ENCODE data around the gene PTPRD. TPM values are rescaled to one million over a fixed set of nuclear protein-coding genes. Genes with fewer than 3 reads are reported as not detected.

The PTPRD gene
- polyA plus RNA-seq, 4 donors, result 2.1 to 5.6 (median 3.9) TPM

GRCh38 chr9:9913276-9913832 is 699.4 kb downstream of the PTPRD start:
- 0 to 35% (median 0%) methylated on average over 1 of the region's 1 CpG for WGBS, 3 donors
- H3K4me3 ChIP-seq (ENCODE audit: low read depth in 1 of 3, low read length in 3 of 3), result no peak overlapping the region

GRCh38 chr9:9912459-9912858 is 700.3 kb downstream of the PTPRD start:
- DNase-seq, result peak in 1 of 2 donors; percentile 59
- no peak overlapping the region for H3K27ac ChIP-seq (ENCODE audit: low read depth in 1 of 3, low read length in 2 of 3)
- FAIRE-seq, result no peak
- H3K9me3 ChIP-seq (ENCODE audit: control insufficient read depth in 2 of 2, insufficient read depth in 1 of 2, low read depth in 1 of 2, low read length in 1 of 2), result peaks cover 0 to 10% of the 10 kb centered on the region in 2 donors
- H3K4me3 ChIP-seq (ENCODE audit: low read depth in 1 of 3, low read length in 3 of 3), result no peak overlapping the region
- WGBS, 3 donors, result 0 to 6% (median 2%) methylated on average over 2 of the region's 2 CpGs
- no peaks in the 10 kb centered on the region for H3K27me3 ChIP-seq (ENCODE audit: control insufficient read depth in 3 of 3, insufficient read depth in 3 of 3, low read length in 3 of 3)
- H3K36me3 ChIP-seq (ENCODE audit: control insufficient read depth in 3 of 3, insufficient read depth in 2 of 3, low read depth in 1 of 3, low read length in 3 of 3), result no peaks in the 10 kb centered on the region
- H3K4me1 ChIP-seq (ENCODE audit: control insufficient read depth in 3 of 3, insufficient read depth in 2 of 3, low read depth in 1 of 3, low read length in 2 of 3), result no peaks in the 10 kb centered on the region

More at GRCh38 chr9:9913276-9913832, 699.4 kb downstream of the PTPRD start:
- Histone ChIP-seq H3K27me3 (ENCODE audit: control insufficient read depth in 3 of 3, insufficient read depth in 3 of 3, low read length in 3 of 3) (no peaks in the 10 kb centered on the region), H3K9me3 (ENCODE audit: control insufficient read depth in 2 of 2, insufficient read depth in 1 of 2, low read depth in 1 of 2, low read length in 1 of 2) (peaks cover 0 to 10% of the 10 kb centered on the region in 2 donors), H3K4me1 (ENCODE audit: control insufficient read depth in 3 of 3, insufficient read depth in 2 of 3, low read depth in 1 of 3, low read length in 2 of 3) (no peaks in the 10 kb centered on the region), H3K36me3 (ENCODE audit: control insufficient read depth in 3 of 3, insufficient read depth in 2 of 3, low read depth in 1 of 3, low read length in 3 of 3) (no peaks in the 10 kb centered on the region), H3K27ac (ENCODE audit: low read depth in 1 of 3, low read length in 2 of 3) (no peak overlapping the region)
- no peak for FAIRE-seq
- DNase-seq, result peak in 1 of 2 donors; percentile 19

- Histone ChIP-seq H3K9me3 (ENCODE audit: control insufficient read depth in 2 of 2, insufficient read depth in 1 of 2, low read depth in 1 of 2, low read length in 1 of 2) (no peaks in the 10 kb centered on the region), H3K36me3 (ENCODE audit: control insufficient read depth in 3 of 3, insufficient read depth in 2 of 3, low read depth in 1 of 3, low read length in 3 of 3) (no peaks in the 10 kb centered on the region), H3K4me3 (ENCODE audit: low read depth in 1 of 3, low read length in 3 of 3) (no peak overlapping the region), H3K4me1 (ENCODE audit: control insufficient read depth in 3 of 3, insufficient read depth in 2 of 3, low read depth in 1 of 3, low read length in 2 of 3) (no peaks in the 10 kb centered on the region), H3K27ac (ENCODE audit: low read depth in 1 of 3, low read length in 2 of 3) (no peak overlapping the region), H3K27me3 (ENCODE audit: control insufficient read depth in 3 of 3, insufficient read depth in 3 of 3, low read length in 3 of 3) (no peaks in the 10 kb centered on the region)
- DNase-seq (no peak), FAIRE-seq (no peak)
- 40 to 56% (median 49%) methylated on average over 3 of the region's 3 CpGs for WGBS, 3 donors
Observed at GRCh38 chr9:9905736-9906135, 707.1 kb downstream of the PTPRD start.

- no peak overlapping the region for H3K4me3 ChIP-seq (ENCODE audit: low read depth in 1 of 3, low read length in 3 of 3)
- FAIRE-seq (no peak), DNase-seq (no peak)
- no peaks in the 10 kb centered on the region for H3K4me1 ChIP-seq (ENCODE audit: control insufficient read depth in 3 of 3, insufficient read depth in 2 of 3, low read depth in 1 of 3, low read length in 2 of 3)
- WGBS, 3 donors, result 37 to 39% (median 39%) methylated on average over 3 of the region's 3 CpGs
- no peaks in the 10 kb centered on the region for H3K36me3 ChIP-seq (ENCODE audit: control insufficient read depth in 3 of 3, insufficient read depth in 2 of 3, low read depth in 1 of 3, low read length in 3 of 3)
- no peaks in the 10 kb centered on the region for H3K9me3 ChIP-seq (ENCODE audit: control insufficient read depth in 2 of 2, insufficient read depth in 1 of 2, low read depth in 1 of 2, low read length in 1 of 2)
- H3K27ac ChIP-seq (ENCODE audit: low read depth in 1 of 3, low read length in 2 of 3), result no peak overlapping the region
- no peaks in the 10 kb centered on the region for H3K27me3 ChIP-seq (ENCODE audit: control insufficient read depth in 3 of 3, insufficient read depth in 3 of 3, low read length in 3 of 3)
Observed at GRCh38 chr9:9904041-9904440, 708.8 kb downstream of the PTPRD start.

GRCh38 chr9:9901624-9902023 is 711.2 kb downstream of the PTPRD start:
- Histone ChIP-seq H3K27me3 (ENCODE audit: control insufficient read depth in 3 of 3, insufficient read depth in 3 of 3, low read length in 3 of 3) (no peaks in the 10 kb centered on the region), H3K4me1 (ENCODE audit: control insufficient read depth in 3 of 3, insufficient read depth in 2 of 3, low read depth in 1 of 3, low read length in 2 of 3) (no peaks in the 10 kb centered on the region), H3K4me3 (ENCODE audit: low read depth in 1 of 3, low read length in 3 of 3) (no peak overlapping the region), H3K9me3 (ENCODE audit: control insufficient read depth in 2 of 2, insufficient read depth in 1 of 2, low read depth in 1 of 2, low read length in 1 of 2) (no peaks in the 10 kb centered on the region), H3K36me3 (ENCODE audit: control insufficient read depth in 3 of 3, insufficient read depth in 2 of 3, low read depth in 1 of 3, low read length in 3 of 3) (no peaks in the 10 kb centered on the region), H3K27ac (ENCODE audit: low read depth in 1 of 3, low read length in 2 of 3) (no peak overlapping the region)
- no peak for FAIRE-seq
- 52 to 59% (median 57%) methylated on average over 4 of the region's 4 CpGs for WGBS, 3 donors
- DNase-seq, result no peak

- DNase-seq (peak in 1 of 2 donors; percentile 53), FAIRE-seq (no peak)
- Histone ChIP-seq H3K27ac (ENCODE audit: low read depth in 1 of 3, low read length in 2 of 3) (no peak overlapping the region), H3K9me3 (ENCODE audit: control insufficient read depth in 2 of 2, insufficient read depth in 1 of 2, low read depth in 1 of 2, low read length in 1 of 2) (no peaks in the 10 kb centered on the region), H3K27me3 (ENCODE audit: control insufficient read depth in 3 of 3, insufficient read depth in 3 of 3, low read length in 3 of 3) (no peaks in the 10 kb centered on the region), H3K4me3 (ENCODE audit: low read depth in 1 of 3, low read length in 3 of 3) (no peak overlapping the region), H3K36me3 (ENCODE audit: control insufficient read depth in 3 of 3, insufficient read depth in 2 of 3, low read depth in 1 of 3, low read length in 3 of 3) (no peaks in the 10 kb centered on the region), H3K4me1 (ENCODE audit: control insufficient read depth in 3 of 3, insufficient read depth in 2 of 3, low read depth in 1 of 3, low read length in 2 of 3) (no peaks in the 10 kb centered on the region)
- WGBS, 3 donors, result 13 to 25% (median 23%) methylated on average over 1 of the region's 1 CpG
Observed at GRCh38 chr9:9893837-9894236, 719.0 kb downstream of the PTPRD start.

- 84 to 90% (median 89%) methylated on average over 3 of the region's 3 CpGs for WGBS, 3 donors
- H3K27ac ChIP-seq (ENCODE audit: low read depth in 1 of 3, low read length in 2 of 3), result no peak overlapping the region
- no peaks in the 10 kb centered on the region for H3K4me1 ChIP-seq (ENCODE audit: control insufficient read depth in 3 of 3, insufficient read depth in 2 of 3, low read depth in 1 of 3, low read length in 2 of 3)
- FAIRE-seq, result no peak
- no peak for DNase-seq
- H3K36me3 ChIP-seq (ENCODE audit: control insufficient read depth in 3 of 3, insufficient read depth in 2 of 3, low read depth in 1 of 3, low read length in 3 of 3), result no peaks in the 10 kb centered on the region
- no peak overlapping the region for H3K4me3 ChIP-seq (ENCODE audit: low read depth in 1 of 3, low read length in 3 of 3)
- no peaks in the 10 kb centered on the region for H3K9me3 ChIP-seq (ENCODE audit: control insufficient read depth in 2 of 2, insufficient read depth in 1 of 2, low read depth in 1 of 2, low read length in 1 of 2)
- no peaks in the 10 kb centered on the region for H3K27me3 ChIP-seq (ENCODE audit: control insufficient read depth in 3 of 3, insufficient read depth in 3 of 3, low read length in 3 of 3)
Observed at GRCh38 chr9:9892217-9892616, 720.6 kb downstream of the PTPRD start.

- no peaks in the 10 kb centered on the region for H3K4me1 ChIP-seq (ENCODE audit: control insufficient read depth in 3 of 3, insufficient read depth in 2 of 3, low read depth in 1 of 3, low read length in 2 of 3)
- no peak for DNase-seq
- 96 to 100% (median 97%) methylated on average over 2 of the region's 2 CpGs for WGBS, 3 donors
- no peaks in the 10 kb centered on the region for H3K36me3 ChIP-seq (ENCODE audit: control insufficient read depth in 3 of 3, insufficient read depth in 2 of 3, low read depth in 1 of 3, low read length in 3 of 3)
- H3K27me3 ChIP-seq (ENCODE audit: control insufficient read depth in 3 of 3, insufficient read depth in 3 of 3, low read length in 3 of 3), result no peaks in the 10 kb centered on the region
- H3K4me3 ChIP-seq (ENCODE audit: low read depth in 1 of 3, low read length in 3 of 3), result no peak overlapping the region
- no peak overlapping the region for H3K27ac ChIP-seq (ENCODE audit: low read depth in 1 of 3, low read length in 2 of 3)
- no peaks in the 10 kb centered on the region for H3K9me3 ChIP-seq (ENCODE audit: control insufficient read depth in 2 of 2, insufficient read depth in 1 of 2, low read depth in 1 of 2, low read length in 1 of 2)
- no peak for FAIRE-seq
Observed at GRCh38 chr9:9881692-9882091, 731.1 kb downstream of the PTPRD start.

- no peaks in the 10 kb centered on the region for H3K36me3 ChIP-seq (ENCODE audit: control insufficient read depth in 3 of 3, insufficient read depth in 2 of 3, low read depth in 1 of 3, low read length in 3 of 3)
- WGBS, 3 donors, result 26 to 56% (median 39%) methylated on average over 3 of the region's 3 CpGs
- H3K4me3 ChIP-seq (ENCODE audit: low read depth in 1 of 3, low read length in 3 of 3), result no peak overlapping the region
- DNase-seq (no peak), FAIRE-seq (no peak)
- no peaks in the 10 kb centered on the region for H3K4me1 ChIP-seq (ENCODE audit: control insufficient read depth in 3 of 3, insufficient read depth in 2 of 3, low read depth in 1 of 3, low read length in 2 of 3)
- H3K27me3 ChIP-seq (ENCODE audit: control insufficient read depth in 3 of 3, insufficient read depth in 3 of 3, low read length in 3 of 3), result no peaks in the 10 kb centered on the region
- no peak overlapping the region for H3K27ac ChIP-seq (ENCODE audit: low read depth in 1 of 3, low read length in 2 of 3)
- H3K9me3 ChIP-seq (ENCODE audit: control insufficient read depth in 2 of 2, insufficient read depth in 1 of 2, low read depth in 1 of 2, low read length in 1 of 2), result no peaks in the 10 kb centered on the region
Observed at GRCh38 chr9:9874270-9874669, 738.5 kb downstream of the PTPRD start.
